HG02970 (cell line): ENCODE results near the gene RASL10A.

Experiments used
- ATAC-seq: cut with Tn5 transposase; IDR thresholded peaks from one replicate; pipeline ENCODE4 v1.9.1; 2021; ENCODE audit warnings: mild to moderate bottlenecking, moderate library complexity, moderate number of reproducible peaks; ENCODE audit not compliant: unreplicated experiment, low FRiP score

Gene RASL10A

GRCh38 chr22:29307596-29308147 lies 7.8 kb downstream of the RASL10A start:
- ATAC-seq: no peak

DNA sequence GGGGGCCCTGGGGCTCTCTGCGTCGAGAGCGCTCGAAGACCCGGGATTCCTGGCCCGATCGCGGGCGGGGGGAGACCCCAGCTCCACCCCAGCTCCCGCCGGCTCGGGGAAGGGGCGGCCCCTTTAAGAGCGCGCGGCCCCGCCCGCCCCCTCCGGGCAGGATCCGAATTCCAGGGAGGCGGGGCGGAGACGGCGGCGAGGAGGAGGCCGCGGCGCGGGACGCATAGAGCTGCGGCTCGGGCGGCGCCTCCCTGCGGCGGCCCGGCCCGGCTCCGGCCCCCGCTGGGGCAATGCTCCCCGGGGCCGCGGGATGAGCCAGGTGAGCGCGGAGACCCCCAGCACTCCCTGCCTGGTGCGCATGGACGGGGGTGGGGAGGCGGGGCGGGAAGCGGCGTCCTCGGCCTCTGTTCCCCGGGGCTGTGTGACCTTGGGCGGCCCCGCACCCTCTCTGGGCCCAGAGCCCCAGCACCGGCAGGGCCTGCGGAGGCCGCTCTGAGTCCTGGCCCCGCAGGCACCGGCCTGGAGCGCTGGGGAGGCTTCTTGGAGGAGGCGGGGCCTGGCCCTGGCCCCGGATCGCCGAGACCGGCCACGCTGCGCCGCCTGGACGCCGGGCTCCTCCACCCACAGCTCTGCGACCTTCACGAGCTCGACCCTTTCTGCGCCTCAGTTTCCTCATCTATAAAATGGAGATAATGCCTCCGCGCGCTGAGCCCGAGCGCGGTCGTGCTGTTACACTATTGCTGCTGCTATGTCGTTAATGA lies 8.5 kb downstream of the RASL10A start:
- ATAC-seq: no peak

DNA sequence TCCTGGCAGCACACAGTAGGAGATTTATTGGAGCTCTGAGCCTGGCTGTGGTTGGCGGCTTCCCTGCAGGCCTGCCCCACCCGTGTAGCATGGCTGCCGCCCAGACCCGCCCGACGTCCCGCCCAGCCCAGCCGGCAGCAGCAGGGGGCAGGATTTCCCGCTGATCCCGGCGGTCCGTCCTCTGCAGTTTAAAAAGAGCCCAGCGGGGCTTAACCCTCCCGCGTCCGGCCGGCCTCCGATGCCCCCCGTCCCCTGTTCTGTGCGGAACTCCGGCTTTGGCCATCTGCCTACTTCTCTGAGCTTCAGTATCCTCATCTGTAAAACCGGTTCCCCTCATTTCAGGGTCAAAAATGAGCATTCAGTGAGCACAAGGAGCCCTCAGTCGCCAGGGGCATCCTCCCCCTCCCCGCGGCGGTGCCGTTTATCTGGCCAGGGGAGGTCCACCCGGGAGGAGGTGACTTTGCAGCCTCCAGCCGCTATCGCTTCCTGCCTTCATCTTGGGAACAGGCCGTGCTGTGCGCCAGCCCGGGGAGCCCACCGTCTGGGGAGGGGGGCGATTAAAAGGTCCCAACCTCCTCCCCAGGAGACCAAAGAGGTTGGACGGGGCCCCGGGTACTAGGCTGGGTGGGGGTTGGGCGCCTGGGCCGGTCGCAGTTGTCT lies 9.2 kb downstream of the RASL10A start, which contains the start of gene GAS2L1:
GAS2L1 (plus strand) TSS at position 476 of the 660 bp plus-strand sequence. CDS start 1,456 bp downstream, outside the sequence.
- ATAC-seq: no peak

- no peak for ATAC-seq
Measured at GRCh38 chr22:29305836-29306174, 9.7 kb downstream of the RASL10A start.

DNA sequence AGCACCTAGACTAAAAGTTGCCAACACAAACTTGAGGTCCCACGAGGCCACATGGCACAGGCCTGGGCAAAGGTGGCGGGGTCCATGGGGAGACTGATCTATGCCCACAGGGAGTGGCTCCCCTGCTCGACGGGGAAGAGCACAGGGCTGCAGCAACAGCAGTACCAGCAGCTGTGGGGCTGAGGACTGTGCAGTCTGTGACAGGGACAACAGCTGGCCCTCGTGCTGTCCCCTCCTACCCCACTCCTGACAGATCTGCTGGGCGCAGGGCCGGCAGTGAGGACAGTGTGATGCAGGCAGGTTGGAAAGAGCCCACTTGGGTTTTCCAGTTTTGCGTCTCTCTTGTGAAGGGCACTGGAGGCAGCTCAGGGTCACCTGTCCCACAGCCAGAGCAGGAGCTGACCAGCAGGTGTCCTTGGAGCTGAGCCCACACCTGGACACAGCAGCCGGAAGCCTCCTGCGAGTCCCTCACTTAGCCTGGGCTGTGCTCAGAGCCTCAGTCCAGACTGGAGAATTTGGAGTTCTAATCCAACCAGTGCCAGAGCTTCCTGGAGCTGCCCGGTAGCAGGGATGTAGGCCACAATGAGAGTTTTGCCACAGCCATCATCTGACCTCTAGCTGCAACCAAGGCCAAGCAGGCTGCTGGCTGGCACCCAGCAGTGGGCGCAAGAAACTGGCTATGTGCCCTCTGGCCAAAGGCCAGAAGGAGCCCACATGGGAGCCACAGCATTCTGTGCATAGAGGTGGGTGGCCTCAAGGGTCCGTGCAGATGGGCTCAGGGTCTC lies 12.6 kb downstream of the RASL10A start:
- ATAC-seq: no peak

DNA sequence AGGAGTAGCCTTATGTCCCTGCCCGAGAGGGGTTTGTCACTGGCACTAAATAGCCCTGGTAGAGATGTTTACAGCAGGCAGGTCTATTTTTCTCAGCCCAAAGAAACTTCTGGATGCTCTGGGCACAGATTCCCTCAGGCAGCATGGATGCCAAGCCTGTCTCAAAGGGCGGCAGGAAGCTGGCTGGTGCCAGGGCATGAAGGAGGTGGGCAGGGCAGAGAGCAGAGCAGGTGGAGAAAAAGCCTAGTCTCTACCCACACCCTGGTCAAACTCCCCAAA lies 13.2 kb downstream of the RASL10A start:
- no peak for ATAC-seq

GRCh38 chr22:29301716-29302401 lies 13.6 kb downstream of the RASL10A start:
- no peak for ATAC-seq

- no peak for ATAC-seq
Measured at GRCh38 chr22:29300807-29301601, 14.5 kb downstream of the RASL10A start.

DNA sequence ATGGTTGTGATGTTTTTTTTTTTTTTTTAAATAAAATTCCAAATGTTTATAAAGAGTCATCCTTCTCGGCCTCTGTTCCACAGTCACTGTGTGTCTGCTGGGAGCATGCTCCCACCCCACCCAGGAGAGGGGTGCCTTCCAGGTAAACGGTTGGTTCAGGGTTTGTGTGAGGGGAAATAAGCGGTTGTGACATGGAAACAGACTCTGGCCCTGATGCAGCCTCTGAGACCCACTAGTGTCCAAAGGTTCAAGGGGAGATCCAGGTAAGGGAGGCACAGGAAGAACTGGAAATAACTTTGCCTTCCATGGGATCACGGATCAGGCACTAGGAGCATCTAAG lies 15.1 kb downstream of the RASL10A start:
- ATAC-seq: no peak

- no peak for ATAC-seq
Measured at GRCh38 chr22:29299136-29299900, 16.2 kb downstream of the RASL10A start.

- no peak for ATAC-seq
Measured at GRCh38 chr22:29298641-29299040, 16.9 kb downstream of the RASL10A start.

GRCh38 chr22:29292379-29292778 lies 23.1 kb downstream of the RASL10A start:
- no peak for ATAC-seq

- no peak for ATAC-seq
Measured at GRCh38 chr22:29291215-29291614, 24.3 kb downstream of the RASL10A start.

- no peak for ATAC-seq
Measured at GRCh38 chr22:29290061-29290460, 25.4 kb downstream of the RASL10A start.

- no peak for ATAC-seq
Measured at GRCh38 chr22:29288837-29289236, 26.7 kb downstream of the RASL10A start.

DNA sequence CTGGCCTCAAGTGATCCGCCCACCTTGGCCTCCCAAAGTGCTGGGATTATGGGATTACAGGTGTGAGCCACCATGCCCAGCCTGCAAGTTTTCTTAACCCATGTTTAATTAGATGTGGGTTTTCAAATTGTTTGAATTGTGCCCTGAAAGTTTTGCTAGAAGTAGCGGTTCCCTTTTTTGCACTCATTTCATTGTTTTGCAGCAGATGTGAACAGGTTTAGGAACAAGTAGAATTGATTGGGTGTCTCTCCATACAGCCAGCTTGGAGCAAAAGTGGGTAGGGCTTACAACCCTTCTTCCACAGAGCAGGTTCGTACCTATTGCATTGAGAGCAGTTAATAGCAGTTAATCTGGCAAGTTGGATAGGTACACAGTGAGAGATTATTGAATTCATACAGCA lies 31.3 kb downstream of the RASL10A start:
- no peak for ATAC-seq

DNA sequence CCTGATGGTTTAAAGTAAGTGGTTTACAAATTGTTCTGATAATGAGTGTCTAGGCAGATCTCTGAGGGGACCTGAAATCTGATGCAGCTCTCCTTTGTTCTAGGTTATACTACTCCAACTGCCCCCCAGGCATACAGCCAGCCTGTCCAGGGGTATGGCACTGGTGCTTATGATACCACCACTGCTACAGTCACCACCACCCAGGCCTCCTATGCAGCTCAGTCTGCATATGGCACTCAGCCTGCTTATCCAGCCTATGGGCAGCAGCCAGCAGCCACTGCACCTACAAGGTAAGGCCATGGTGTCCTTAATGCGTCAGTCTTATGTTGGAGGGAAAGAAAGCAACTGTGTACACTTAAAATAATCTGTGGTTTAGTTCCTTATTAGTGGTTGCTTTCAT lies 37.6 kb downstream of the RASL10A start:
- ATAC-seq: no peak

GRCh38 chr22:29275819-29276565 lies 39.5 kb downstream of the RASL10A start:
- no peak for ATAC-seq

DNA sequence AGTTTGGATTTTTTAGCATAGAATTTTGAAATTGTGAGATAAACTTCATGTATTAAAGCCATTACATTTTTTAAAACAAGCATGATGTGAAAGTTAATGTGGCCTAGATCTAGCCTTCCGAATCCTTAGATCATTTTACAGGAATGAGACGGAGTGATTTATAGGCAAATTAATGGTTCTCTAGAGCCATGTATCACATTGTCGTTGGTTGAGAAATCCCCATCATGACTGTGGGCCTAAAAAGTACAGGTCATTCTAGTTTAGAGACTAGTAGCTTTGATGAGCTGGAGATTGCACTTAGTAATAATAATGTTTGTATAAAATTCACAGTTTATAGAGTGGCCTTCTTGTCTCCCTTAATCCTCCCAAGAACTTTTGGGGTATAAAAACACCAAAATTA lies 40.3 kb downstream of the RASL10A start:
- ATAC-seq: no peak
